Aorta (tissue), 5 donors: Measurements from ENCODE around the gene FURIN. TPM values are rescaled to one million over a fixed set of nuclear protein-coding genes. Genes with fewer than 3 reads are reported as not detected.
"Not testable (repeated sequence)": the region's sequence is repeated elsewhere in the genome, so short reads cannot be mapped to it uniquely, and the experiment has no call there.

Experiments
- ATAC-seq: fragments of 200-7000 bp; cut with Tn5 transposase; one replicate; pipeline ENCODE4 v1.9.1; 2022; ENCODE audit warnings: moderate library complexity; ENCODE audit not compliant: low FRiP score
- DNase-seq, 2 donors: peaks; one replicate each; pipeline ENCODE4 v3.0.0-alpha.2; 2020
- H3K27ac ChIP-seq, 2 donors: one replicate each; pipeline ENCODE4 v1.5.1; 2013; ENCODE audit warnings: low read length in 2 of 2, mild to moderate bottlenecking in 2 of 2, moderate library complexity in 2 of 2, control low read depth in 1 of 2, inconsistent platforms in 1 of 2, low read depth in 1 of 2
- H3K27me3 ChIP-seq, 2 donors: one replicate each; pipeline ENCODE4 v1.6.1; 2013; ENCODE audit warnings: control low read depth in 1 of 2, low read length in 1 of 2, mild to moderate bottlenecking in 1 of 2, moderate library complexity in 1 of 2; ENCODE audit not compliant: insufficient read depth in 2 of 2, control insufficient read depth in 1 of 2
- H3K36me3 ChIP-seq, 2 donors: one replicate each; pipeline ENCODE4 v1.6.1; 2013; ENCODE audit warnings: control low read depth in 1 of 2, low read length in 1 of 2, mild to moderate bottlenecking in 1 of 2; ENCODE audit not compliant: insufficient read depth in 2 of 2, control insufficient read depth in 1 of 2
- H3K4me1 ChIP-seq, 2 donors: one replicate each; pipeline ENCODE4 v1.6.1; 2013; ENCODE audit warnings: low read length in 2 of 2, control low read depth in 1 of 2, mild to moderate bottlenecking in 1 of 2, moderate library complexity in 1 of 2; ENCODE audit not compliant: insufficient read depth in 2 of 2, control insufficient read depth in 1 of 2
- H3K4me3 ChIP-seq, 2 donors: one replicate each; pipeline ENCODE4 v1.5.1; 2013; ENCODE audit warnings: low read length in 2 of 2, control low read depth in 1 of 2, mild to moderate bottlenecking in 1 of 2
- H3K9me3 ChIP-seq: one replicate; pipeline ENCODE4 v1.6.1; 2013; ENCODE audit warnings: mild to moderate bottlenecking, low read length; ENCODE audit not compliant: control insufficient read depth
- WGBS, 2 donors: extraction: QIAGEN DNeasy Blood & Tissue Kit; methylation state at CpG; one replicate each; pipeline ENCODE4 v1.1.7; 2013; 5-methylcytosine and 5-hydroxymethylcytosine counted together
- intact Hi-C, 2 donors: fragments of 100-400 bp; cut with DNase I; formaldehyde crosslinking; loops; one replicate each; pipeline versions ENCODE4 v1.14.2 to v1.15.0; 2022
- long read RNA-seq, 2 donors: library from polyadenylated mRNA; unstranded; transcript quantifications; one replicate each; pipeline ENCODE4 v2.0.0, GENCODE V29; 2020 to 2021
- polyA plus RNA-seq, 2 donors: library from polyadenylated mRNA; stranded (reverse); fragments of 200-250 nt; gene quantifications; one replicate each; pipeline ENCODE4 v1.2.3, GENCODE V29; 2013
- total RNA-seq, 2 donors: library from RNA; stranded (reverse); fragmentation: NEBNext Ultra II Directional; extraction: Animal tissue kit (Norgen Biotek cat#: 25700); gene quantifications; one replicate each; pipeline ENCODE4 v1.2.1, GENCODE V29; 2021
- donor health status: healthy with polysubstance abuse.
- donor health status: Bipolar disorder and iron deficiency.
- donor health status: DM: no; HTN: no; CAD: no.
- donor health status: DM: no; HTN: no; CAD: no.
- donor health status: DM: yes; HTN: yes; CAD: no.

Gene FURIN
- total RNA-seq (10 to 100 TPM; 62.3 to 65.8 TPM), polyA plus RNA-seq (10 to 100 TPM; 20.9 to 26.0 TPM)
- long read RNA-seq, donor 1, partial matches to known transcripts, result 76 of 79 reads
- long read RNA-seq, donor 1, other reads (novel, unspliced or antisense), result 3 of 79 reads
- long read RNA-seq, donor 2, full-length matches to known transcripts, result 6 of 39 reads
- long read RNA-seq, donor 2, partial matches to known transcripts, result 7 of 39 reads
- long read RNA-seq, donor 2, other reads (novel, unspliced or antisense), result 26 of 39 reads

- peak within 1 kb of the TSS in 1 of 2 donors; percentile 57 for H3K27ac ChIP-seq
- no peak within 1 kb of the TSS for H3K4me3 ChIP-seq
- no peaks in the 10 kb centered on the region for H3K36me3 ChIP-seq
- H3K4me1 ChIP-seq, result peaks cover 1 to 2% of the 10 kb centered on the region in 2 donors
- ATAC-seq, result no peak
- H3K9me3 ChIP-seq, result no peaks in the 10 kb centered on the region
- intact Hi-C loops, result no loop called here
- no peak for DNase-seq
- H3K27me3 ChIP-seq, result no peaks in the 10 kb centered on the region
- 91 to 95% methylated on average over 6 of the region's 6 CpGs for WGBS, 2 donors
Measured at GRCh38 chr15:90868261-90868689, at the start of gene FURIN. TSS of gene FURIN (plus strand) at chr15:90868588. CDS start at chr15:90875741, 7,153 bp downstream.

GRCh38 chr15:90819390-90819789 is 49.0 kb upstream of the FURIN start:
- Histone ChIP-seq H3K36me3 (no peaks in the 10 kb centered on the region), H3K9me3 (no peaks in the 10 kb centered on the region), H3K27ac (no peak overlapping the region), H3K27me3 (no peaks in the 10 kb centered on the region), H3K4me1 (no peaks in the 10 kb centered on the region), H3K4me3 (no peak overlapping the region)
- ATAC-seq (no peak), DNase-seq (no peak)
- WGBS, 2 donors, result 92 to 94% methylated on average over 6 of the region's 6 CpGs
- intact Hi-C loops, result no loop called here

- H3K4me1 ChIP-seq, result no peaks in the 10 kb centered on the region
- no peaks in the 10 kb centered on the region for H3K27me3 ChIP-seq
- H3K36me3 ChIP-seq, result no peaks in the 10 kb centered on the region
- H3K4me3 ChIP-seq, result no peak overlapping the region
- no peaks in the 10 kb centered on the region for H3K9me3 ChIP-seq
- DNase-seq, result no peak
- ATAC-seq, result no peak
- intact Hi-C loops, result no loop called here
- no peak overlapping the region for H3K27ac ChIP-seq
- 90 to 92% methylated on average over 12 of the region's 12 CpGs for WGBS, 2 donors
Measured at GRCh38 chr15:90819850-90820249, 48.5 kb upstream of the FURIN start.

GRCh38 chr15:90820481-90820880 is 47.9 kb upstream of the FURIN start:
- DNase-seq (no peak), ATAC-seq (peak; percentile 12)
- no peaks in the 10 kb centered on the region for H3K4me1 ChIP-seq
- no peaks in the 10 kb centered on the region for H3K9me3 ChIP-seq
- no peak overlapping the region for H3K4me3 ChIP-seq
- no peaks in the 10 kb centered on the region for H3K27me3 ChIP-seq
- intact Hi-C loops, result no loop called here
- no peak overlapping the region for H3K27ac ChIP-seq
- no peaks in the 10 kb centered on the region for H3K36me3 ChIP-seq
- WGBS, 2 donors, result 95 to 96% methylated on average over 7 of the region's 7 CpGs

- intact Hi-C loops, result no loop called here
- no peak overlapping the region for H3K4me3 ChIP-seq
- no peaks in the 10 kb centered on the region for H3K4me1 ChIP-seq
- no peaks in the 10 kb centered on the region for H3K9me3 ChIP-seq
- no peaks in the 10 kb centered on the region for H3K36me3 ChIP-seq
- ATAC-seq (no peak), DNase-seq (peak in 1 of 2 donors; percentile 36)
- H3K27me3 ChIP-seq, result no peaks in the 10 kb centered on the region
- H3K27ac ChIP-seq, result no peak overlapping the region
- WGBS, 2 donors, result 86 to 92% methylated on average over 8 of the region's 8 CpGs
Measured at GRCh38 chr15:90822204-90822955, 46.0 kb upstream of the FURIN start.

- intact Hi-C loops, result no loop called here
Measured at GRCh38 chr15:90823455-90823974, 44.9 kb upstream of the FURIN start.

GRCh38 chr15:90825115-90825899 is 43.1 kb upstream of the FURIN start:
- peak; percentile 30 to 65 for DNase-seq
- H3K27me3 ChIP-seq, H3K36me3 ChIP-seq, ATAC-seq, H3K4me1 ChIP-seq, H3K4me3 ChIP-seq, intact Hi-C loops, H3K27ac ChIP-seq, H3K9me3 ChIP-seq: not testable (repeated sequence)
- WGBS, 2 donors, result 95 to 96% methylated on average over 45 to 49 of the region's 49 CpGs

More at GRCh38 chr15:90823455-90823974, 44.9 kb upstream of the FURIN start:
- DNase-seq, result peak in 1 of 2 donors; percentile 45
- Histone ChIP-seq H3K36me3 (no peaks in the 10 kb centered on the region), H3K4me1 (no peaks in the 10 kb centered on the region), H3K27me3 (no peaks in the 10 kb centered on the region), H3K9me3 (no peaks in the 10 kb centered on the region), H3K4me3 (no peak overlapping the region), H3K27ac (no peak overlapping the region)
- ATAC-seq, result no peak
- 92 to 94% methylated on average over 7 of the region's 7 CpGs for WGBS, 2 donors

- H3K4me3 ChIP-seq, H3K36me3 ChIP-seq, H3K9me3 ChIP-seq, intact Hi-C loops, H3K27me3 ChIP-seq, H3K4me1 ChIP-seq, H3K27ac ChIP-seq, ATAC-seq: not testable (repeated sequence)
- peak; percentile 35 to 54 for DNase-seq
- 89 to 93% methylated on average over 26 of the region's 26 CpGs for WGBS, 2 donors
Measured at GRCh38 chr15:90826206-90826885, 42.0 kb upstream of the FURIN start.
